DMS 273 (cell line): ENCODE results near the gene SEMA3C.
"Not testable (repeated sequence)": the region's sequence is repeated elsewhere in the genome, so short reads cannot be mapped to it uniquely, and the experiment has no call there.

Source experiments
- DNase-seq: peaks from one replicate; lab custom pipeline; 2025; ENCODE audit not compliant: unreplicated experiment; lab: John Stamatoyannopoulos, UW

SEMA3C gene

DNA sequence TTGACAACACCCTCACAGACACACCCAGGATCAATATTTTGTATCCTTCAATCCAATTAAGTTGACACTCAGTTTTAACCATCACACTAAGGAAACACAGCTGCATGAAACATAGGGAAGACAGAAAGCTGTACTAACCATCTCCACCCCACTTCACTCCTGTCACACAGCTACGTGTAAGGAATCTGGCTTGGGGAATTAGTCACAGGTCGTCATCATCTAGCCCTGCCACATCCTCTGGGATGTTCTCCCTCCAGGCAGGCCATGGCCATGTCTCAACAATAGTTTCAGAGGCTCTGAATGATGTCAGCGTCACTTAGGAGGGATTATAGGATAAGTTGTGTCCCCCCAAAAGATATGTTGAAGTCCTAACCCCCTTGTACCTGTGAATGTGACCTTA is 10.8 kb upstream of the SEMA3C start:
- no peak for DNase-seq

GRCh38 chr7:80926955-80927354 is 8.1 kb upstream of the SEMA3C start:
- not testable (repeated sequence) for DNase-seq

- peak; percentile 32 for DNase-seq
These were observed 5.2 kb upstream of the SEMA3C start for GRCh38 chr7:80924090-80924489.

GRCh38 chr7:80923211-80923612 is 4.4 kb upstream of the SEMA3C start:
- peak; percentile 87 for DNase-seq

GRCh38 chr7:80922253-80923049 is 3.6 kb upstream of the SEMA3C start:
- peak; percentile 37 for DNase-seq

GRCh38 chr7:80921130-80921529 is 2.3 kb upstream of the SEMA3C start:
- DNase-seq: peak; percentile 61

GRCh38 chr7:80918399-80918798 is 452 bp downstream of the SEMA3C start:
- peak; percentile 78 for DNase-seq

DNA sequence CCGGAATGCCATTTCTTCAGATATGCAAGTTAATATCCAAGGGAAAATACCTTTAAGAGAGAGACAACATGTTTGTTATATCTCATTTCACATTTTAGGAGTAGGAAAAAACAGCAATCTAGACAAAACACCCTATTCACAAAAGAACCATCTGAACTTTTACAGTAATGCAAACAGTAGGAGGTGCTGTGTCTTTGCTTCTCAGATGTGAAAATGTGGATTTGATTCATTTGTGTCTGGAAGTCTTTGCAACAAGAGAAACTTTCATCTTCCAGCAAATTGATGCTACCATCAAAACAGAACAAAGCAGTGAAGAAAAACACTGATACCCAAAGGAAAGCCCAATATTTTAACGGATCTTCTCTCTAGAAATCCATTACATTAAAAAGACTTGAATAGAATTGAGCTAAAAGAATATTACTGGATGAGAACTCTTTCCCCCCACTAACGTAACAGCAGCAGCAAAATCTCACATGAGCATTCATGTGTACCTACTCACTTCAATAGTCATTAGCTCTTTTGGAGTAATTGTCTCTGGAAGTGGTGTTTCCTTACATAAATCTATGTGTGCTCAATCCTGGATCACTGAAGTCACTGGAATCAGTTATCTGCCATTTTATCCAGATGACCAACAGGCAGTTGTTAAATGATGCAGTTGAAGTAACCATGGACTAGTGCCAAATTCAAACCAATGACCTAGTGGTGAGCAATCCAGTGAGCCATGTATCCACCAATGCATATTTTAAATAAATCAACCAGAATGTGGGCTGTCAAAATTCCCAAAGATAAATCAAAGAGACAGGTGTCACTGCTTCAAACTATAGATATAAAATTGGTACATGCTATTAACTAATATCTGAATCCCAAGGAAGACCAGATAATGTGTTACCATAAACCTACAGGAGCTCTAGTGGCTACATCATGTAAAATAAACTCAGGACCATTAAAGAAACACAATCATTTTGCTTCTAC is 1.8 kb downstream of the SEMA3C start:
- DNase-seq: peak; percentile 72

- no peak for DNase-seq
These were observed 8.6 kb downstream of the SEMA3C start for GRCh38 chr7:80910228-80910627.

DNA sequence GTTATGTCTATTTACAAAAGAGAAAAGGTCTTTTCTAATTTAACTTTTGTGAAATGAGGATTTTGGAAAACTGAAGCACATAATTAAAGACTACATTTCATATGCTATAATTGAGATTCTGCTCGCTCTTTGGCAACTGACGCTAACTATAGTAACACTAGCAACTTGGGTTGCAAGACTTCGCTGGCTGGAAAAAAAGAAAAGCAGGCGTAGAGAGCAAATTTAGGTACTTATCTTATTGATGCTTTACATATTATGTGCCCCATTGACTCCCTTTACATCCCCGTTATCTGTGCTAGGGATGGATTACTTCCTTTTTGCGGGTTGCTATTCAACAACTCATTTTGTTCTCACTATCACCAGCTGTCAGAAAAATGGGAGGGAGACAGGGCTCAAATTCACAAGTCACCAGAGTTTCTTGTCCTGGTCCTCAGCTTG is 10.5 kb downstream of the SEMA3C start:
- peak; percentile 33 for DNase-seq

GRCh38 chr7:80907612-80908011 is 11.2 kb downstream of the SEMA3C start:
- DNase-seq: no peak

DNA sequence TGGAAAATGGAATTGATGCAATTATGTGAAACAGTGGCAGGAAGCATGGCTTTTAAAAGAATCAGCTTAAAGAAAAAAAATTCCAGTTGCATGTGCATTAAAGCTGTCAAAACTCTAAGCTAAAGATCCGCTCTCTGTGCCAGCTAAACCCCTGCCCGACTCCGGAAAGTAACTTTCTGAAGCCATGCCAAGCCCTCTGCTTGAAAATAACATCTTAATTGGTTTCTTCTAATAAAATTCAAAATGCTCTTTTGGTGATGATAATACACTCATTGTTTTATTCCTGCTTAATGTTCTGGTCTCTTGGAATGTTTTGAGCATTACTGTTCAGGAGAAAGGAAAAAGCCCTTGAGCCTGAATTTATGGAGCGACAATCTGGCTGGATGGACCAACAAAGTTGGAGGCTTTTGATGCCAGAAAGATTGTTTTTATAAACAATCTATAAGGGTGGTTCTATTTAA is 11.7 kb downstream of the SEMA3C start:
- no peak for DNase-seq

DNA sequence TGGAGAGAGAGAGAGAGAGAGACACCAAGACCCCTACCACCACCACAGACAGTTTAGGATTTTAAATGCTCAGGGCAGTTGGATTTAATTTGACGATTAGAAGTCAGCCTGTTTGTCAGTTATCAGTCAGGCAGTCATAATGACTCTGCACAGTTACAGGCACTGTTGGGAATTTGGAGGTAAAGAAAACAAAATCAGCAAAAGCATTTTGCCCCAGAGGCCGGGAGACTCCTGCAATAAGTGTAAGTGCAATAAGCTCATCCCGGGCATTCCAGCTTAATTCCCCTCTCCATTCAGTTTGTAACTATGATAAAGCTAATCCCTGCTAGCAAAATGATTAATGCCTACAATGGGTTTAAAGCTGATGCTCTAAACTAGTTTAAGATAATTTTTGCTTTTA is 13.5 kb downstream of the SEMA3C start:
- no peak for DNase-seq

- no peak for DNase-seq
These were observed 16.0 kb downstream of the SEMA3C start for GRCh38 chr7:80902716-80903308.

DNA sequence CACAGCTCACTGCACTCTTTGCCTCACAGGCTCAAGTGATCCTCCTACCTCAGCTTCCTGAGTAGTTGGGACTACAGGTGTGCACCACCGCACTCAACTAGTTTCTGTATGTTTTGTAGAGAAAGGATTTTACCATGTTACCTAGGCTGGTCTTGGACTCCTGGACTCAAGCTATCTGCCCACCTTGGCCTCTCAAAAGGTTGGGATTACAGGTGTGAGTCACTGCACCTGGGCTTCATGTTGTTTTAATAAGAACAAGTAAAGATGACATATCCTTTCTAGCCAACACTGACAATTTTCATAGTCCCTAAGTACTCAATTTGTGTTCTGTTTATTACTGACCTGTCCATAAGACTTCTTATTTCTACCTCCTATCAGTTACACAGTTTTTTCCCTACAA is 16.8 kb downstream of the SEMA3C start:
- no peak for DNase-seq

DNA sequence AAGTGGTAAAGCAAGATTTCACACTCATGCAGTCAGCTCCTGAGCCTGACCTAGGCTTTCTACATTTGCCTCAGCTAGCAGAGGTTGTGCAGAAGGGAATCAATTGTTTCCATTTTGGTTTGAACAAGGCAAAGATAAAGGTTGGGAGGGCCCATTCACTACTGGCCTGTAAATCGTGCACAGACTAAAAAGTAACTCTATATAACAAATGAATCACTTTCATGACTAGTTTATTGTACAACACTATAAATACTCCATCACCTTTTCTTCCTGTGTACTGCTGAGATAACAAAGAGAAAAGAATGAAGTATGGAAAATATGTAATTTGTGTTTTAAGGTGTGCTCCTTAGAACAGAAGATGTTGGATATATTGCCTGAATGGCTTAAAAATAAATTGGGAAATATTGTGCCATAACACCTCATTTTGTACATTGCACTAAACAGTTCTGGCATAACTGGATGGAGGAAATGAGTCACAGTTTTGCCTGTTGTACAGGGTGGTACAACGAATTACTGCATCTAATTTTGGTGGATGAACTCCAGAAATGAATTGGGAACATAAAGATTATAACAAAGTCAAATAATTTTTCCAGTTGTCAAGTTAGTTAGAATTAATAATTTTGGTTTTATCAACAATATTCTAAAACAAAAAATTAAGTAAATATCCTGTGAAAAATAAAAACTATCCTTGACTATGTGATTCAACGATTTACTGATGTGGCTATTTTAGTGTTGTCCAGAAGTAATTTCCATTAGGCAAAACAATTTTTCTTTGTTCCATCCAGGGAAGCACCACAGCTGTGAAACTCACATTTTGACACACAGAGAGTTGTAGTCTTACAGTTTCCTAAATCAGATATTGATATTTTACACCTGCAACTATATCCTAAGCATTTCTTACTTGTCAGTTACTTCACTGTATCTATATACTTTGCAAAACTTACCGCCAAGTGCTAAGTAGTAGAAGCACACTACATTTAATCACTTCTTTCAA is 18.0 kb downstream of the SEMA3C start:
- no peak for DNase-seq

GRCh38 chr7:80896906-80897598 is 21.8 kb downstream of the SEMA3C start:
- DNase-seq: no peak

DNA sequence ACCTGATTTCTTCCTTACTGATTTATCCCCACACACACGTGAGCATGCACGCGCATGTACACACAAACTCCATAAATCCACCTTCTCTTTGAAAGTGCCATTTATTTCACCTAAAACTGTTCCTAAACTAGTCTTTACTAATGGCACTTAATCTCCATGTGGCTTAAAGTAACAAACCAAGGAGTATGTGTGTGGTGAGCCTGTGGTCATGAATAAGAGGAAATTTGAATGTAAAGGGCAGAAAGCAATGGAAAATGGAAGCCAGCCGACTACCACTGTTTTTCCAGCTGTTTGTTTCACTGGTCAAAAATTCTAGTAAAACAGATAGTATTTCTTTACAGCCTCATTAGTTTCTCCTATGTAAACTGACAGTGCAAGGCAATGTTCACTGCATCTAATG is 23.8 kb downstream of the SEMA3C start:
- DNase-seq: no peak

DNA sequence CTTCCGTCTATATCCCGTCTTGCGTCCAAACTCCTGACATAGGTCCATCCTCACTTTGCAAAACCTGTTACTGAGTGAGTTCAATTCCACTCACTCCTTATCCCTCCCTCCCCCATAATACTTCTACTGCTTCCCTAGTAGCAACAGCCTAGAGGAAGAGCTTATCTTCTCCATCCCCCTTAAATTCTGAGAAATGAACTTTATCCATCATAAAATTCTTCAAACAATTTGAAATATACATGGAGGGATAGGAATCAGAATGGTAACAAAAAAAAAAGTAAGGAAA is 27.6 kb downstream of the SEMA3C start:
- DNase-seq: no peak
